GM21528 (cell line): ENCODE data around the gene VGLL4.

Experiments used
- ATAC-seq: cut with Tn5 transposase; IDR thresholded peaks from one replicate; pipeline ENCODE4 v1.9.1; 2021; ENCODE audit warnings: mild to moderate bottlenecking, moderate library complexity; ENCODE audit not compliant: unreplicated experiment, low FRiP score

Gene VGLL4

GRCh38 chr3:11510356-11510755 is 133.4 kb downstream of the VGLL4 start:
- ATAC-seq, result no peak

DNA sequence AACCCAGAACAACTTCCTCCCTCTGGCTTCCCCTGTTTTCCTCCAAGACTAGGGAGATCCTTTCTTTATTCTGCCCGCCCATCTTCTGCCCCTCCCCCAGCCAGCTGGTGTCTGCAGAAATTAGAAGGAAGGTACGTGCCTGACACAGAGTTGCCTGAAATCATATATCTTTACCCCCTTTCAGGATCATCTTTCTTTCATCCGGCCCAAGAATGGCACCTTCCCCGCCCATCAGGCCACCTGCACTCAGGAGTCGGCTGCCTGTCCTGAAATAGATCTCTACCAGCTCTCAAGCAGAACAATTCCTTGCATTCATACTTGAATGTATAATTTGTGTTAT is 133.7 kb downstream of the VGLL4 start:
- no peak for ATAC-seq

DNA sequence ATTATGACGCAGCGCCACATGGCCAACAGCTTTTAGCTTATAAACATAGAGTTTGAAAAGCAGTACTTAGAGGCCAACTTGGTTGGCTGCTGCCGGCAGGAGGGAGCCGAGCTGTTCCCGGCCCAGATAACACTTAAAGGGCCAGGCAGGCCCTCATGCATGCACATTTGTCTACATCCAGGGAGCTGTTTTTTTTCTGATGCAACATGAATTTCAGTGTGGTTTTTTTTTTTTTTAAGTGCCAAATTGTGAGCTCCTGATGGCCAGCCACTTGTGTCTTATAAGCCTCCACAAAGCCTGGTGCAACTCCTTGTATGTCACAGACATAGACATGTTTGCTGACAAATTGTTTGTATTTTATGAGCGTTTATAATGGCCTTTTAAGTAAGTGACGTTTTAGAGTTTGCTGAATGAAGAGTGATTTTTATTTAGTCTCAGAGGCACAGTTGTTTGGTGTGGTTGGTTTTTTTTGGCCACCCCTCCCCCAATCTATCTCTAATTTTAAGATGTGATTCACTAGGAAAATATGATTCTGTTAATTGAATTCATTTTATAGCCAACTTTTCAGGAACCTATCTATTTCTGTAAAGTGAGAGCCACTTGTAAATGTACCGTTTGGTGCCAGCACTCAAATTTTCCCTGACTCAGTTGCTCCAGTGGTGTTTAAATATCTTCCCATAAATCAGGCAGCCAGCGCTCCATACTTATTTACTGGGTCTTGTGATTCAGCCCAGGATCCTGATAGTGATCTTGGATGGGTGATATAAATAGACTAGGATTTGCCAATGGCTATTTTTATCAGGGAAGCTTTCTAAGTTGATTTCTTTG is 134.3 kb downstream of the VGLL4 start:
- ATAC-seq, result no peak

DNA sequence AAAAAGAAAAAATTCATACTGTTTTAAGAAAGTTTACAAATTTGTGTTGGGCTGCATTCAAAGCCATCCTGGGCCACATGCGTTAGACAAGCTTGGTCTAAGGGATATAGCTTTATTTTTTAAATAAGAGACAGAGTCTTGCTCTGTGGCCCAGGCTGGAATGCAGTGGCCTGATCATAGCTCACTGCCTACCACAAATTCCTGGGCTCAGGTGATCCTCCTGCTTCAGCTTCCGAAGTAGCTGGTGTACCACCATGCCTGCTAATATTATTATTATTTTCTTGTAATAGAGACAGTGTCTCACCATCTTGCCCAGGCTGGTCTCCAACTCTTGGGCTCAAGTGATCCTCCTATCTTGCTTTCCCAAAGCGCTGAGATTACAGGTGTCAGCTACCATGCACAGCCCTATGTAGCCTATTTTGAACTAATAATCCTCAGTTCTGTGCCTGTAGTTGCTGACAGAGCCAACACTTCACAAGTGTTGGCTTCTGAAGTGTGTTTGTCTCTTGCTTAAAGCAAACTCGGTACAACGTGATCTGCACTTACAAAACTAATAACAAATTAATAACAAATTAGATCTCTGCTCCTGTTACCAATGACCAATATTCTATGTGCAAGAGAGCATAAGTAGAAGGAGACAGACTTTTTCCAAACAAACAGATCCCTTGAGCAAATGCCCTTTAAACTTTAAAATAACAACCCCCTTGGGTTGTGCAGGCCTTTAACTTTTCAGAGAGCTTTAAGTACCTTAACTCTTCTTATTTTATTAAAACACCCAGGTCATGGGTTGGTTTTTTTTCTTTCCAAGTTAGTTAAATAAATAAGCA is 135.2 kb downstream of the VGLL4 start:
- ATAC-seq, result no peak

DNA sequence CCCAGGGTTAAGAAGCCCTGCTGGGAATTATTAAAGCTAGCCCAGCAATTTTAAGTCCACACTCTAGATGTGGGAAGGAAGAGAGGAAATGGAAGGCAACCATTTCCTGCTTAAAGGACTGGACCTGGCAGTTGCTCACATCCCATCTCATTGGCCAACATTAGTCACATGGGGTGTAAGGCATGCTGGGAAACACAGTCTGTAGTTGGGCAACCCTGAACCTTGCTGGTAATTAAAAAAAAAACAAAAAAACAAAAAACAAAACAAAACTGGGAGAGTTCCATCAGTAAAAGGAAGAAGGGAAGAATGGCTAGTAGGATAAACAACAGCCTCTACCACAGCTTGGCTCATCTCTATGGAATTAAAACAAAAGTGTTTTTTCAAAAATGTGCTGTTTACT is 136.0 kb downstream of the VGLL4 start:
- ATAC-seq, result no peak
